ENCODE data around the gene PCDHB9.
"Not testable (repeated sequence)": the region's sequence is repeated elsewhere in the genome, so short reads cannot be mapped to it uniquely, and the experiment has no call there.

Gene PCDHB9

DNA sequence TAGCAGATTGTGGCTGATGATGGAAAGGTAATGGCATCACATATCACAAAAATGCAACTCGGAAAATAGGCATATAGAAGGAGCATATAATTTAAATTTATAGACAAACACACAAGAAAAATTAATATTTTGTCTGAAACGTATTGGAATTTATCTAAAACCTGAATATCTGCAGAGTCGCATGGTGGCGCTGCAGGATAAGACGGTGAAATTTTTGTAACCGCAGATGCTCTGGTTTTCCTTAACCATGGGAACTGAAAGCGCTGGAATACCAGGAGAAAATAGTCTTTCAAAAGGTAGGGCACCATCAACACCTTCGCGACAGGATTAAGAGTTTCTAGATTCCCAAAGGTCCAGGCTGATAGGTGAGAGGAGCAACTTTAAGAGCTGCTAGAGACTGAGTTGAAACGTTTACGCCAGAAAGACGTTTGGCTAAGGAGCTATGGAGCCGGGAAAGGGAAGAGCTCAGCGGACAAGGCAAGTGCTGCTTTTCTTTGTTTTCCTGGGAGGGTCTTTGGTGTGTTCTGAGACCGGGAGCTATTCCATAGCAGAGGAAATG, 47.2 kb downstream of the PCDHB9 start:
- intact Hi-C loops (cut with DNase I) = no loop called here
- DNase-seq = no peak

DNA sequence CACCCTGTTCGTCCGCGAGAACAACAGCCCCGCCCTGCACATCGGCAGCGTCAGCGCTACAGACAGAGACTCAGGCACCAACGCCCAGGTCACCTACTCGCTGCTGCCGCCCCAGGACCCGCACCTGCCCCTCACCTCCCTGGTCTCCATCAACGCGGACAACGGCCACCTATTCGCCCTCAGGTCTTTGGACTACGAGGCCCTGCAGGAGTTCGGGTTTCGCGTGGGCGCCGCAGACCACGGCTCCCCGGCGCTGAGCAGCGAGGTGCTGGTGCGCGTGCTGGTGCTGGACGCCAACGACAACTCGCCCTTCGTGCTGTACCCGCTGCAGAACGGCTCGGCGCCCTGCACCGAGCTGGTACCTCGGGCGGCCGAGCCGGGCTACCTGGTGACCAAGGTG, 49.0 kb downstream of the PCDHB9 start:
- intact Hi-C loops (cut with DNase I) = not testable (repeated sequence)

DNA sequence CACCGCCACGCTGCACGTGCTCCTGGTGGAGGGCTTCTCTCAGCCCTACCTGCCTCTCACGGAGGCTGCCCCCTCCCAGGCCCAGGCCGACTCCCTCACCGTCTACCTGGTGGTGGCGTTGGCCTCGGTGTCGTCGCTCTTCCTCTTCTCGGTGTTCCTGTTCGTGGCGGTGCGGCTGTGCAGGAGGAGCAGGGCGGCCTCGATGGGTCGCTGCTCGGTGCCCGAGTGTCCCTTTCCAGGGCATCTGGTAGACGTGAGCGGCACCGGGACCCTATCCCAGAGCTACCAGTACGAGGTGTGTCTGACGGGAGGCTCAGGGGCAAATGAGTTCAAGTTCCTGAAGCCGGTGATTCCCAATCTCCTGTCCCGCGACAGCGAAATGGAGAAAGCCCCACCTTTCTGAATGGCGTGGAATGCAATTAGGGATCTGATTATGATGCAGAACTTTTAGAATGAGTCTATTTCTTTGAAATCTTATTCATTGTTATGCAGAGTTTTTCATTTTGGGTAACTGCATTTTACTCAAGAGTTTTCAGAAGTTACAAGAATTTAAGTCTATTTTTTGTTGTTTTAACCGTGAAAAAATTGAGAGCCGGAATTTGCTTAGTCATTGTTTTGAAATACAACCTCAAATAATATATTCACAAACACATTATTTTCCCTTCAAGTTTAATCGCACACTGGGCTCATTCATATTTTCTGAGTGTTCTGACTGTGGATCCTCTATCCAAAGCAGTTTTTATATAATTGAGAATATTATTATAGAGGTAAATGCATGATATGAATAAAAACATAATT, 49.8 kb downstream of the PCDHB9 start:
- intact Hi-C loops (cut with DNase I) = no loop called here
- DNase-seq = peak in 1 of 10 donors; percentile 73

More for the DNA sequence above, 49.0 kb downstream of the PCDHB9 start:
- peak in 1 of 10 donors; percentile 67 for DNase-seq

Data from posterior cingulate gyrus (tissue), 11 donors.